IPS-18c (cell line): ENCODE measurements around the gene FAM89B.
A peak's percentile ranks its signal among the peaks of the same experiment; 100 is the strongest.

Source experiments
- H3K4me3 ChIP-seq: 2 replicates; pipeline ENCODE4 v1.7.0; 2013; ENCODE audit warnings: low read depth, mild to moderate bottlenecking, low read length, moderate library complexity; ENCODE audit not compliant: insufficient read depth
- H3K9me3 ChIP-seq: one replicate; pipeline ENCODE4 v1.6.1; 2013; ENCODE audit warnings: mild to moderate bottlenecking, low read length, moderate library complexity; ENCODE audit not compliant: control insufficient read depth, insufficient read depth

FAM89B gene

GRCh38 chr11:65578134-65578533 lies 5.8 kb downstream of the FAM89B start:
- H3K9me3 ChIP-seq = peaks cover 2% of the 10 kb centered on the region
- H3K4me3 ChIP-seq = no peak overlapping the region

GRCh38 chr11:65578667-65579066 lies 6.3 kb downstream of the FAM89B start:
- peaks cover 2% of the 10 kb centered on the region for H3K9me3 ChIP-seq
- H3K4me3 ChIP-seq = no peak overlapping the region

GRCh38 chr11:65579291-65579690 lies 7.0 kb downstream of the FAM89B start:
- peaks cover 2% of the 10 kb centered on the region for H3K9me3 ChIP-seq
- H3K4me3 ChIP-seq = no peak overlapping the region

GRCh38 chr11:65580031-65580692 lies 7.8 kb downstream of the FAM89B start:
- peaks cover 2% of the 10 kb centered on the region for H3K9me3 ChIP-seq
- no peak overlapping the region for H3K4me3 ChIP-seq

GRCh38 chr11:65580756-65581155 lies 8.4 kb downstream of the FAM89B start:
- Histone ChIP-seq H3K4me3 (no peak overlapping the region), H3K9me3 (peaks cover 2% of the 10 kb centered on the region)

GRCh38 chr11:65581928-65582327 lies 9.6 kb downstream of the FAM89B start:
- Histone ChIP-seq H3K9me3 (peaks cover 2% of the 10 kb centered on the region), H3K4me3 (no peak overlapping the region)

GRCh38 chr11:65583589-65583988 lies 11.3 kb downstream of the FAM89B start:
- H3K4me3 ChIP-seq = no peak overlapping the region
- H3K9me3 ChIP-seq = peaks cover 2% of the 10 kb centered on the region

- Histone ChIP-seq H3K4me3 (peak overlapping the region; percentile 24), H3K9me3 (peaks cover 2% of the 10 kb centered on the region)
These were observed 11.8 kb downstream of the FAM89B start for GRCh38 chr11:65584106-65584505.

GRCh38 chr11:65584723-65585171 lies 12.4 kb downstream of the FAM89B start:
- Histone ChIP-seq H3K4me3 (no peak overlapping the region), H3K9me3 (peaks cover 2% of the 10 kb centered on the region)

- H3K9me3 ChIP-seq = peaks cover under 1% of the 10 kb centered on the region
- H3K4me3 ChIP-seq = no peak overlapping the region
These were observed 13.3 kb downstream of the FAM89B start for GRCh38 chr11:65585396-65586246.

- H3K9me3 ChIP-seq = no peaks in the 10 kb centered on the region
- no peak overlapping the region for H3K4me3 ChIP-seq
These were observed 13.9 kb downstream of the FAM89B start for GRCh38 chr11:65586247-65586630.

GRCh38 chr11:65586676-65587075 lies 14.3 kb downstream of the FAM89B start:
- no peaks in the 10 kb centered on the region for H3K9me3 ChIP-seq
- no peak overlapping the region for H3K4me3 ChIP-seq

GRCh38 chr11:65588199-65589054 lies 16.1 kb downstream of the FAM89B start:
- H3K9me3 ChIP-seq = no peaks in the 10 kb centered on the region
- H3K4me3 ChIP-seq = no peak overlapping the region

- Histone ChIP-seq H3K9me3 (no peaks in the 10 kb centered on the region), H3K4me3 (no peak overlapping the region)
These were observed 17.3 kb downstream of the FAM89B start for GRCh38 chr11:65589444-65590239.

GRCh38 chr11:65590240-65590738 lies 18.0 kb downstream of the FAM89B start:
- H3K4me3 ChIP-seq = no peak overlapping the region
- peaks cover 2% of the 10 kb centered on the region for H3K9me3 ChIP-seq

GRCh38 chr11:65591939-65592857 lies 19.9 kb downstream of the FAM89B start:
- peaks cover 2% of the 10 kb centered on the region for H3K9me3 ChIP-seq
- peak overlapping the region; percentile 65 for H3K4me3 ChIP-seq
